HUES48 (cell line): ENCODE data around the gene PIK3C2B.

Experiments
- H3K27ac ChIP-seq: one replicate; pipeline ENCODE4 v1.7.0; 2013; ENCODE audit warnings: low read depth, low read length, inconsistent platforms
- H3K27me3 ChIP-seq: 2 replicates; pipeline ENCODE4 v1.6.1; 2013; ENCODE audit warnings: mild to moderate bottlenecking, low read length; ENCODE audit not compliant: control insufficient read depth, insufficient read depth
- H3K36me3 ChIP-seq: 2 replicates; pipeline ENCODE4 v1.6.1; 2013; ENCODE audit warnings: low read length; ENCODE audit not compliant: control insufficient read depth, insufficient read depth
- H3K4me1 ChIP-seq: 2 replicates; pipeline ENCODE4 v1.6.1; 2013; ENCODE audit warnings: mild to moderate bottlenecking, low read length; ENCODE audit not compliant: control insufficient read depth, insufficient read depth
- H3K4me3 ChIP-seq: 2 replicates; pipeline ENCODE4 v1.5.1; 2013; ENCODE audit warnings: mild to moderate bottlenecking, low read depth, low read length
- H3K9ac ChIP-seq: 2 replicates; pipeline ENCODE4 v1.6.1; 2013; ENCODE audit warnings: mild to moderate bottlenecking, low read depth, low read length, moderate library complexity
- H3K9me3 ChIP-seq: 2 replicates; pipeline ENCODE4 v1.6.1; 2013; ENCODE audit warnings: low read length; ENCODE audit not compliant: control insufficient read depth, insufficient read depth

PIK3C2B gene

DNA sequence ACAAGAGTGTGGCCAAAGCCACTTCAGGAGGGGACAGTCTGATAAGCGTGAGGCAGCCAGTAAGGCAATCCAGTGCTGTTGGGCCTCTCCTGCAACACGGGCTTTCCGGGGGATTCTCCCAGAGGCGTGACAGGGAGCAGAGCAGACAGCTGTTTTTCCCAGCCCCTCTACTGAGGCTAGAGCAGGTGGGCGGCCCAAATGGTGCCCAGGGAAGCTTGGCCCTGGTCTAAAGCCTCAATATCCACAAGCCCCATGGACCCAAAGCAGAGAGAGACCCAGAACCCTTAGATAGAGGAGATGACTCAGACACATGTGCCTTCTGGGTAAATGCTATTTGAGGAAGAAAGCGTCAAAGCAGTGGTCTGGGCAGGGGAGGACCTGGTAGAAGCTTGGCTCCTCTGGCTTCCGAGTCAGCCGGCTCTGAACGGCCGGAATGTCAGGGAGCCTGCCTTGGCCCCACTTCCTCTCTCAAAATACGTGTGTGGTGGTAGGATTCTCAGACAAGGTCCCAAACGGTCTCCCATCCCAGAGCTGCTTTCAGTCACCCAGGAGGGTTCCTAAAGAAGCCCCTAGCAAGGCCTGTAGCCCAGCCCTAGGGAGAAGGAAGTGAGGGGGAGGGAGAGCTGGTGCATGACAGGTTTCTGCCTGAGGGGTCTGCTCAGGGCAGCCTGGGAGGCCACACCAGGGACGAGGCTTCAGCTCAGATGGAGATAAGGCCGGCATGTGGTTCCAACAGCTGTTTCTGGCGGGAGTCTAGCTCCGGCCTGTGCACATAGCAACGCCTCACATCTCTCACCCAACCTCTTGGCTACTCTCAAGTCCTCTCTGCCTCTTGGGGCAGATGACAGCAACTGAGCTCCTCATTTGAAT is 28.8 kb downstream of the PIK3C2B start:
- H3K27me3 ChIP-seq, result no peaks in the 10 kb centered on the region
- no peak overlapping the region for H3K9ac ChIP-seq
- H3K4me1 ChIP-seq, result peaks cover 3% of the 10 kb centered on the region; the same call in 1 of the 2 replicates
- H3K27ac ChIP-seq, result no peak overlapping the region
- H3K4me3 ChIP-seq, result no peak overlapping the region
- peaks cover 22% of the 10 kb centered on the region for H3K36me3 ChIP-seq
- no peaks in the 10 kb centered on the region for H3K9me3 ChIP-seq

DNA sequence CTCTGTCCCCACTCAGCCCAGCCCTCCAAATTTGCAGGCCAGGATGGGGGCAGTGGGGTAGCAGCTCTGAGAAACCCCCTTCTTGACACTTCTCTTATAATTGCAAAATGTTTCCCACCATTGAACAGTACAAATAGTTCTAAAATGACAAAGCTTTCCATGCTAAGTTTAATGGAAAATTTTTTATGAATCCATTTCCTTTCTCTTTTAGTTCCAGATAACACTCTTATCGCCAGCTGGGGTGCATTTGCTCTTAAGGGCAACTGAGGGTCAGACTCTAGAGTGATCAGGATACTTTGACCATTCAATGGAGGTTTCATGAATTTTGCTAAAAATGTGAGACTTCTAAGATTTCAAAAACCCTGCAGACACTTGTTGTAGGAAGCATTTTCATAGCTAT is 29.9 kb downstream of the PIK3C2B start:
- H3K4me1 ChIP-seq, result peaks cover 3% of the 10 kb centered on the region; the same call in 1 of the 2 replicates
- H3K27me3 ChIP-seq, result no peaks in the 10 kb centered on the region
- peaks cover 32% of the 10 kb centered on the region for H3K36me3 ChIP-seq
- H3K9ac ChIP-seq, result no peak overlapping the region
- no peak overlapping the region for H3K27ac ChIP-seq
- no peaks in the 10 kb centered on the region for H3K9me3 ChIP-seq
- H3K4me3 ChIP-seq, result no peak overlapping the region

DNA sequence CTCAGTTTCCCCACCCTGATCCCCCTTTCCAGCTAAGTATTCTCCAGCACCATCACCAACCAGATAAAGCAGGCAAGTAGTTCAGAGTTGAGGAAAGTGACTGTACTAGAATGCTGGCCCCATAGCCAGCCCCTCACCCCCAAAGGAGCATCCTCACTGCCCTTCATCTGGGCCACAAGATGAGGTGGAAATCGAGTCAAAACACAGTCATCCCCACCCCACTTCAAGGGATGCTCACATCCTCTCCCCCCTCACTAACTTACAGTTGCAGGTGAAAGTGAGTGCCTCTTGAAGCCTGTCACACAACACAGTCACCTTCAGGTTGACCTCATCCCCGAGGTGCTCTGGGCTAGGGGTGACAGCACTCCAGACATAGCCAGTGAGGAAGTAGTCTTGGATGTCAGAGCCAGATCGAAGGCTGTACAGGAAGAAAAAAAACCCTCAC is 30.4 kb downstream of the PIK3C2B start:
- Histone ChIP-seq H3K4me1 (peaks cover 3% of the 10 kb centered on the region; the same call in 1 of the 2 replicates), H3K36me3 (peaks cover 32% of the 10 kb centered on the region), H3K9me3 (no peaks in the 10 kb centered on the region), H3K27me3 (no peaks in the 10 kb centered on the region), H3K9ac (no peak overlapping the region), H3K4me3 (no peak overlapping the region), H3K27ac (no peak overlapping the region)

- Histone ChIP-seq H3K36me3 (peaks cover 31% of the 10 kb centered on the region), H3K9ac (no peak overlapping the region), H3K4me1 (peaks cover 3% of the 10 kb centered on the region; the same call in 1 of the 2 replicates), H3K9me3 (no peaks in the 10 kb centered on the region), H3K27me3 (no peaks in the 10 kb centered on the region), H3K4me3 (no peak overlapping the region), H3K27ac (no peak overlapping the region)
Measured at GRCh38 chr1:204463125-204464060, 31.2 kb downstream of the PIK3C2B start.

DNA sequence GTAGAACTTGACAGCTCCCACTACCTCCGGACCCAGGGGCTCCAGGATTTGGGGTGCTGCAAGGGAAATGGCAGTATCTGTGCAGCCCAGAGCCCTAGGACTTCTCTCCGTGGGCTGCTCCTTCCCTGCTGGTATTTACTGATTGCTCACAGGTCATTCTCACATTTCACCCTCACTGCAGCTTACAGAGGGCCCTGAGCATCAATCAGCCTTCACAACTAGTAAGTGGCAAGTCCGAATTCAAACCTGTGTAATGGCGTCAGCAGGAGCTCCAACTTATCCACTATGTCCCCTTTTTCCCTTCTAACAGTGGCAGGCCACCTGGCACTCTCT is 32.4 kb downstream of the PIK3C2B start:
- peaks cover 35% of the 10 kb centered on the region for H3K36me3 ChIP-seq
- peaks cover 7% of the 10 kb centered on the region; the same call in 1 of the 2 replicates for H3K4me1 ChIP-seq
- H3K27ac ChIP-seq, result no peak overlapping the region
- no peak overlapping the region for H3K4me3 ChIP-seq
- no peaks in the 10 kb centered on the region for H3K9me3 ChIP-seq
- no peak overlapping the region for H3K9ac ChIP-seq
- no peaks in the 10 kb centered on the region for H3K27me3 ChIP-seq

GRCh38 chr1:204461331-204462228 is 33.0 kb downstream of the PIK3C2B start:
- no peaks in the 10 kb centered on the region for H3K27me3 ChIP-seq
- no peak overlapping the region for H3K9ac ChIP-seq
- no peak overlapping the region for H3K27ac ChIP-seq
- H3K9me3 ChIP-seq, result no peaks in the 10 kb centered on the region
- peaks cover 35% of the 10 kb centered on the region for H3K36me3 ChIP-seq
- no peak overlapping the region for H3K4me3 ChIP-seq
- H3K4me1 ChIP-seq, result peaks cover 11% of the 10 kb centered on the region; the same call in 1 of the 2 replicates

GRCh38 chr1:204460346-204460745 is 34.3 kb downstream of the PIK3C2B start:
- Histone ChIP-seq H3K27ac (no peak overlapping the region), H3K27me3 (no peaks in the 10 kb centered on the region), H3K4me1 (peaks cover 21% of the 10 kb centered on the region), H3K9ac (no peak overlapping the region), H3K4me3 (no peak overlapping the region), H3K36me3 (peaks cover 40% of the 10 kb centered on the region), H3K9me3 (no peaks in the 10 kb centered on the region)

DNA sequence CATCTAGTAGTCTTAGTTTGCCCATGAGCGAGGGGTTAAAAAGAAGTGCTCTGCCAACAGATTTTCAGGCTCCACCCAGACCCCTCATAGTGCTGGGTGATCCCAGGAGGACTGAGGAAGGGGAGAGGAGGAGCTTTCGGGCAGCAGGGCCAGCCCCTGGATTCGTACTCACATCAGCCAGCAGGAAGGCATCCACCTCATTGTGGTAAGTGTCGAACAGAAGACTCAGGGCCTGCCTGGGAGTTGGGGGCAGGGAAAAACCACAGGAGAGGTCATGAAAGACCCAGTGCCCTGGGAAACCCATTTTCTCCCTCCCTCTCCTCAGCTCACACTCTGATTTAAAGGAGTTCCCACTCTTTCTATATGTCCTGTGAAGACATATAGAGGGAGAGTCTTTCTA is 34.9 kb downstream of the PIK3C2B start:
- H3K27me3 ChIP-seq, result no peaks in the 10 kb centered on the region
- no peak overlapping the region for H3K27ac ChIP-seq
- H3K9me3 ChIP-seq, result no peaks in the 10 kb centered on the region
- no peak overlapping the region for H3K4me3 ChIP-seq
- H3K4me1 ChIP-seq, result peaks cover 25% of the 10 kb centered on the region
- H3K36me3 ChIP-seq, result peaks cover 40% of the 10 kb centered on the region
- no peak overlapping the region for H3K9ac ChIP-seq

DNA sequence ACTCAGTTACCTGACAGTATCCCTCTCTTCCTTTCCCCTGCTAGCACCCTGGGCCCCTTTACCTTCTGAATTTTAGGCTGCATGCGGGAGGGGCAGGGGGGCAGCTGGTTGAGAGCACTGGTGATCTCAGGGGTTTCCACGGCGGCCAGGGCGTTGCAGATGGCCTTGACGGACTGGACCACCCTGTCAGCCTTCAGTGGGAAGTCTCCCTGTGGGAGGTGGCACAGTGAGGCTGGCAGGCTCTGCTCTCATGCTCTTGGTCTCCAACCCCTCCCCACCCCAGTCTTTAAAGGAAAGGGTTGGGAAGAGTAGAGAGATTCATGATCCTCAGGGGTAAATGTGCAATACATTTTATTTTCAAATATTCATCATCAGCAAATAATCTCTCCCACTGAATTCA is 36.9 kb downstream of the PIK3C2B start:
- Histone ChIP-seq H3K4me3 (no peak overlapping the region), H3K27ac (peak overlapping the region; percentile 7), H3K9me3 (no peaks in the 10 kb centered on the region), H3K9ac (no peak overlapping the region), H3K4me1 (peaks cover 37% of the 10 kb centered on the region), H3K36me3 (peaks cover 30% of the 10 kb centered on the region; the same call in 1 of the 2 replicates), H3K27me3 (no peaks in the 10 kb centered on the region)

DNA sequence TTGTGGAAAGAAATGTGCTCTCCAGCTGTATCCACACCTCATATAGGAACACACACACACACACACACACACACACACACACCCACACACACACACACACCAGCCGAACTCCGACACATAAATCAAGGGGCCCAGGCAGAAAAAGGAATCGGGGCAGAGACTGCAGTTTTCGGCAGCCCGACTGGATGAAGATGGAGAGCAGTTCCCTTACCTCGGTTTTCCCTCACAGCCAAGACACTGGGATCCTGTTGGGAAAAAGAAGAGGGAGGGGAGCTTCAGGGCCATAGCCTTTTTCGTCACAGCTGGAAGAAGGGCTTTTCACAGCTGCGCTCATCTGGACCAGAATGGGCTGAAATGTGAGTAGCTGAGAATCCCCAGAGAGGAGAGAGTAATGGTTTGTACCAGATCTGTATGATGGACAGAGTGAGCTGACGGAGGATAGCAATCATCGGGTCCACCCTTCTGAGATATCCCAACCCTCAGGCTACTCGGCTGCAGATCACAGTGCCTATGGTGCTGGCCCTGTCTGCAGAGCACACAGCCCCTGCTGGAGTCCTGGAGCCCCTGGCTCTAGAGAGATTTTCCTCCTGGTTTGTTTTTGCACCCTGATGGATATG is 37.7 kb downstream of the PIK3C2B start:
- Histone ChIP-seq H3K27me3 (no peaks in the 10 kb centered on the region), H3K4me1 (peaks cover 37% of the 10 kb centered on the region), H3K9ac (no peak overlapping the region), H3K4me3 (no peak overlapping the region), H3K27ac (peak overlapping the region; percentile 7), H3K9me3 (no peaks in the 10 kb centered on the region), H3K36me3 (peaks cover 24% of the 10 kb centered on the region; the same call in 1 of the 2 replicates)
